HG02840 (cell line): ENCODE data around the gene MAK.
A peak's percentile ranks its signal among the peaks of the same experiment; 100 is the strongest.
"Not testable (repeated sequence)": the region's sequence is repeated elsewhere in the genome, so short reads cannot be mapped to it uniquely, and the experiment has no call there.

ENCODE experiments used
- ATAC-seq: cut with Tn5 transposase; IDR thresholded peaks from one replicate; pipeline ENCODE4 v1.9.1; 2021; ENCODE audit warnings: mild to moderate bottlenecking, moderate library complexity, moderate number of reproducible peaks; ENCODE audit not compliant: unreplicated experiment, low FRiP score

Gene MAK

DNA sequence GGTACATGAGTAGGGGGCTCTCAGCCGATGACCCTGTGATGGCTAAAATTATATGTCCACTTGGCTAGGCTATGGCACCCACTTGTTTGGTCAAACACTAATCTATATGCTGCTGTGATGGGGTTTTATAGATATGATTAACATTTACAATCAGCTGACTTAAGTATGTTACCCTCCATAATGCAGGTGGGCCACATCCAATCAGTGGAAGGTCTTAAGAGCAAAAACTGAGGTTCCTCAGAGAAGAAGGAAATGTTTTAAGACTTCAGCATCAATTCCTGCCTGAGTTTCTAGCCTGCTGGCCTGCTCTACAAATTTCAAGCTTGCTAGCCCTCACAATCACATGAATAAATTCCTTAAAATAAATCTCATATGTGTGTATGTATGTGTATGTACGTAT lies 18.9 kb upstream of the MAK start:
- no peak for ATAC-seq

DNA sequence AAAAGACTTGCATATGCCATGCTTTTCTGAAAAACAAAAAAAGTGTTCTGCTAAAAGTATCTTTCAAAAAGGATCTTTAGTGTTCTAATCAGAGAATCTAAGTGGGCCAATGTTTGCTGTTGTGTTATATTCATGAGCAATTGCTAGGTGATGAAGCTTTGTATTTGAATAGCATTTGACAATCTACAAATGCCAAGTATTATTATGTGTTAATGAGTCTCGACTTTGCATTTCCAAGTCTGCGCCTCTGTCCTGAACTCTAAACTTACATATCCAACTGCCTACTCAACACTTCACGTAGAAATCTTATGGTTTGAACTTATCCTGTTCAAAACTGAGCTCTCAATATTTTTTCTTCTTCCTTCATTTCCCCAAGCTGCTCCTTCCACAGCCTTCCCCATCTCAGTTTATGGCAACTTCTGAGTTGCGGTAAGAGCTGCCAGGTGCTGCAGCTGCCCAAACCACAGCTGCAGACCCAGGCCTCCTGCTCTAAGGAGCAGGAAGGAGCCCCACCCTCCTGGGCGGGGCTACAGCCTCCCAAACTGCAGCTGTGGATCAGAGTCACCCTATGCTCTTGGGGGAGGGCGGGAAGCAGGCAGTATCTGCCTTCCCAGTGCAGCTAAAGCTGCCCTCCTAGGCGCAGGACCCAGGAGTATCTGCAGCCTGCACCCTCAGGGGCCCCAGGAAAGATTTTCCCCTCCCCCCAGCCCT lies 16.7 kb upstream of the MAK start:
- no peak for ATAC-seq

DNA sequence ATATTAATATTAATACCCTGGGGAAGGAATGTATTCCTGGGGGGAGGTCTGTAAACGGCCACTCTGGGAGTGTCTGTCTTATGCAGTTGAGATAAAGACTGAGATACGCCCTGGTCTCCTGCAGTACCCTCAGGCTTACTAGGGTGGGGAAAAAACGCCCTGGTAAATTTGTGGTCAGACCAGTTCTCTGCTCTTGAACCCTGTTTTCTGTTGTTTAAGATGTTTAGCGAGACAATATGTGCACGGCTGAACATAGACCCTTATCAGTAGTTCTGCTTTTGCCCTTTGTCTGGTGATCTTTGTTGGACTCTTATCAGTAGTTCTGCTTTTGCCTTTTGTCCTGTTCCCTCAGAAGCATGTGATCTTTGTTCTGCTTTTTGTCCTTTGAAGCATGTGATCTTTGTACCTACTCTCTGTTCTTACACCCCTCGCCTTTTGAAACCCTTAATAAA lies 15.5 kb upstream of the MAK start:
- not testable (repeated sequence) for ATAC-seq

DNA sequence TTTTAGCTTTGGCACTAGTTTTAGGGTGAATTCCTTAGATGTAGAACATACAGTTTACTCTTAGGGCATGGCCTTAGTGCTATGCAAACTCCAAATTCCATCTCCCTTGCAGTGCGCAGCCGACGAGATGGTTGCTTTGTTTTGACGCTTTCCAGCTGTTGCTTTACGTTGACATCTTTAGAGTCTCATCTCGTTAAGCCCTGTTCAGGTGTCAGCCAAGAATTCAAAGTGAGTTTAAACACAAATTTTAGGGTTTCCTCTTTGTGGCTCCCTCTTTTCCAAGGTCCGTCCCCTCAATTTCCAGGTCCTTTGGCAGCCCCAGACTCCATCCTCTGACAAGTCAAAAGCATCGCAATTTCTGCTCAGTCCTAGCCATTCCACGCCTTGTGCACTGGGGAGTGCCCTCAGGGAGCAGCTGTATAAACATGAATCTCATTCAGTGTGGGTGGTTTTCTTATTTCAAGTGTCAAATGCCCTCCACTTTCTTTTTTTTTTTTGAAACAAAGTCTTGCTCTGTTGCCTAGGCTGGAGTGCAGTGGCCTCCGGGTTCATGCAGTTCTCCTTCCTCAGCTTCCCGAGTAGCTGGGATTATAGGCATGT lies 14.1 kb upstream of the MAK start:
- ATAC-seq = no peak

DNA sequence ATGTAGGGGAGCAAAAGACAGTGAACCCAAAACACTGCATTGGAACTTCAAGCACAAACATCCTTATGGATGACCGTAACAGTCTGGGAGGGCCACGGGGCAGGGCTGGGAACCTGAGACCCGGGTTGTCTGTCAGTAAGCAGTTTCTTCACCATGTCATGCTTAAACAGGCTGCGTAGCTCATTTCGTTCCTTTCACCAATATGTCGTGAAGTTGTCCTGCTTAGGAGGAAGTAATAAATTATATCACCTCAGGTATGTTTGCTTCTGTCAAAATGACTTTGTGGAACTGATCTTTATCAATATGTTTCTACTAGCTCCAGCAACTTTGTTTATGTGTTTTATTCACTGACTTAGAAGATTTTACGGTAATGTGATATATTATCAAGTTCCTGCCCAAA lies 12.4 kb upstream of the MAK start:
- ATAC-seq = no peak

DNA sequence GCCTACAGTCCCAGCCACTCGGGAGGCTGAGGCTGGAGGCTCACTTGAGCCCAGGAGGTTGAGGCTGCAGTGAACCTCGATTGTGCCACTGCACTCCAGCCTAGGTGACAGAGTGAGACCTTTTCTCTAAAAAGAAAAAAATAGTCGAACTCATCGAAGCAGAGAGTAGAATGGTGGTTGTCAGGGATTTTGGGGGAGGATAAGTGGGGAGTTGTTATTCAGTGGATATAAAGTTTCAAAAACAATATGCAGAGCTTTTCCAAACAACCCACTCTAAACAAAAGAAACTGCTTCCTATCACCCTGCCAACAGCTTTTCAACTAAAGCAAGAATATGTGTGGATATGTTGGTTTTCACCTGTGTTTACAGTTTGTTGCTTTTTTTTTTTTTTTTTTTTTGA lies 11.6 kb upstream of the MAK start:
- ATAC-seq = no peak

DNA sequence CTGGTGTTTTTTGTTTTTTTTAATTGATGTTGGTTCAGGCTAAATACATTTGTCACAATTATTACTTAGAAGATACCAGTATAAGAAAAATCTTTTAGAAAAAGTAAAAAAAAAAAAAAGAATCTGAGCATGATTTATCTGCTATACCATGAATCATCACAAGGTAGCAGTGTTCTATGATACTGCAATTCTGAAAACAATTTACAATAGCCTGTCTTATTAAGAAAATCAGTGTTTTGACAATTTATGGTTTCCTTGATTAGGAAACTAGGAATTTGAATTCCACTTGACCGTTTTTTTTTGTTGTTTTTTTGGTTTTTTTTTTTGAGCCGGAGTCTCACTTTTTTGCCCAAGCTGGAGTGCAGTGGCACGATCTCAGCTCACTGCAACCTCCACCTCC lies 9.3 kb upstream of the MAK start:
- ATAC-seq = no peak

DNA sequence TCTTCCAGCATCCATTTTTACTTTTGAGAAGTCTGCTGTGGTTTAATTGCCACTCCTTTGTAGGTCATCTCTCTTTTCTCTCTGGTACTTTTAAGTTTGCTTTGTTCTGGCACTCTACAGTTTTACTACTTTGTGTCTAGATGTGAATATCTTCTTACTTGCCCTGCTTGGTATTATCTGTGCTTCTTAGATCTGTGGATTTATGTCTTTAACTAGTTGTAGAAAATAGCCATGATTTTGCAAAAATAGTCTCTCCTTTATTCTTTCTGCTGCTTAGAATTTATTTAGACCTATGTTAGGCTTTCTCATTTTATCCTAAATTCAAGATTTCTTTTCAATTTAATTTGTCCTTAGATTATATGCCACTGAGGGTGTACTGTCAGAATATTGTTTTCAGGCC lies 5.2 kb upstream of the MAK start:
- ATAC-seq = no peak

DNA sequence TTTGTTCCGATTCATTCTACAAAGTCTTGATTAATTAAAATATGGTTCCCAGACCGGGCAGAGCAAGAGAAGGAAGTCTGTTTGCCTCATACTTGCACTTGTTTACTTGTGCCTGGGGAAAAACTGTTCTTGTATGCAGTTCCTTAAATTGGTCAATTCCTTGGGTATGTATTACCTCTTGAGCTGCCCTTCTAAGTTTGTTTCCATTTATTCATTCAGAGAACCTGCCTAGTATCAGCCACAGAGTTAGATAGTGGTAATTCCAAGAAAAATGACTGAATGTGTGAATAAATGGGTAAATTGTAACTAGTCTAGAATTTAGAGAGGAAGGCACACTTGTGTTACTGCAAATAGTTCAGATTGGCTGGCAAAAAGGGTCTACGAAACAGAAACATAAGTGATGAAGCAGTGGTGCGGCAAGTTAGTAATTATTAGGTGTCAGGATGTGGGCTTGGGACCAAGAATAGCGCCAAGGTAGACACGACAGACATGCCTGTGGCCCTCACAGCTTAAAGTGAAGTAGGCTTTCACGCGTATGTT lies 525 bp upstream of the MAK start:
- ATAC-seq = peak; percentile 51

DNA sequence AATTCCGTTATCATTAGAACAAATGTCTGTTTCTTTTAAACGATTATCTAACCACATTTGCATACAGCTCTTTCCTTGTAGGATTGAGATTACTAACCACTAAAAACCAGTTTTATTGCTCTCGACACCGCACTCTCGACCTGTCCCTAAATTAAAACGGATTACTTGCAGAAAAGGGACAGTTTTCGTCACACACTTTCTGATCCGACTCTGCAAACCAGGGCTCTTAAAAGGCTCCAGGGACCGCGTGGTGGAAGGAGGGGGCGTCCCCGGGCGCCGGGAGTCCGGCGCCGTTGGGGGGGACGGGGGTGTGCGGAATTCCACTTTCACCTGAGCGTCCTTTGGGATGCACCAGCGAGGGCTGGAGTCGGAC lies 731 bp downstream of the MAK start:
- ATAC-seq = no peak

DNA sequence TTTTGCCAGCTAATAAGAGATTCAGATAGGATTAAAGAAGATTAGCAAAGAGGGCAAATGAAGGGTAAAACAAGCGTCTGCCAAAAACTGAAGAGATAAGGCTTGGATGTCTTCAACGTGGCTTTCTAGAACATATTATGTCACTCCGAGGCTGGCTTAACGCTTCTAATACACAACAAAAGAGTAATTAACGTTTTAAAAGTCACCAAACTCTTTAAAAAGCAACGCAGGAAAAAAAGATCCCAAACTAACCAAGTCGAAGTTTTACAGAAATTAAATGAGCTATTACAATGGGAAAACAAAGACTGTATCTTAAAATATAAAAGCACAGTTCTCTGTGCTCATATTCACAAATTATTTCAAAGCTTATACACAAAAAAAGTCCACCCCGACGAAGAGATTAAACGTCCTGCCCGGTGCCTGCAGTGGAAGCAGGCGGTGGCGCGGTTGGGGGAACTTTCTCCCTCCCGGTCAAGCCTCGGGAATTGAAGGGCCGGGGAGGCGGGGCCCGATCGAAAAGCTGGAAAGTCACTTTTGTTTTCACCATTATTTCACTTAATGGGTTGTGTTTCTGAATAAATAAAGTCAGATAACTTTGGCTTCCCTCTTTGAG lies 1.2 kb downstream of the MAK start:
- ATAC-seq = no peak

DNA sequence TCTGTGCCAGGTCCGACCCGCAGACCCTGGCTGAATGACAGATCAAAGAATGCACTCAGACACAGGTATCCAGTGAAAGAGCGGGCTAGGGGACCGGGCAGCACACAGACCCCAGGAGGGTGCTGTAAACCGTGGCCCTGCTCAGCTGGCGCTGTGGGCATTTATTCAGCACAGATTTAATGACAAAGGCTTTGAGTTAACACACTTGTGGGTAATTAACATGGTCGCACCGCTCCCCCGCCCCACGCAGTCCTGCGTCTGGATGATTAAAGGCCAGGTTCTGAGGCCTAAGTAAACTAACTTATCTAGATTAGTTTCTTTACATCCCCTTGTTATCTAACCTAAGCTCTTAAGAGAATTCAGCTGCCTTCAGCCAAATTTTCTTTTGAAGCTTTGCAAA lies 3.5 kb downstream of the MAK start:
- no peak for ATAC-seq

DNA sequence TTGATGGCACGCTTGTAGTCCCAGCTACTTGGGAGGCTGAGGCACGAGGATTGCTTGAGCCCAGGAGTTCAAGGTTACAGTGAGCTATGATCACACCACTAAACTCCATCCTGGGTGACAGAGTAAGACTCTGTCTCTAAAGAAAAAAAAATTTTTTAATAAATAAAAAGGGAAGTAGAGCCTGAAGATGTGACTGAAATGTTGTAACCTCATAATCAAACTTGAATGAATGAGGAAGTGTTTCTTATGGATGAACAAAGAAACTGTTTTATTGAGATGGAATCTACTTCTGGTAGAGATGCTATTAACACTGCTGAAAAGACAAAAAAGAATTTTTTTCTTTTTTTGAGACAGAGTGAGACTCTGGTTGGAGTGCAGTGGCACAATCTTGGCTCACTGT lies 6.7 kb downstream of the MAK start:
- no peak for ATAC-seq

DNA sequence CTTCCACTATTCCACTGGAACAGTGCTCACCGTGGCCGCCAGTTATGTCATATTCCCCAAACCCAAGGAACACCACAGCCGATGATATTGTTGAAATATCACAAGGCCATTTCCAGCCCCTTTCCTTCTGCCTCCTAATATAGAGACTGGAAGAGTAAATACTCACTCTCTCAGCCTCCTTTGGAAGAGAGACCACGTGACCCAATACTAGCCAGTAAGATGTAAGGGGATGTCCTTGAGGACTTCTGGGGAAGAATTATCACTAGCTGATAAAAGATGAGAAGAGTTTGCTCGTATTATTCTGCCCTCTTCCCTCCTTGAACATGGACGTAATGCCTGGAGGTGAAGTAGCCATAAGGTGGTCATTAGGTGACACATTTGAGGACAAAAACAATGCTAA lies 13.5 kb downstream of the MAK start:
- ATAC-seq = no peak

DNA sequence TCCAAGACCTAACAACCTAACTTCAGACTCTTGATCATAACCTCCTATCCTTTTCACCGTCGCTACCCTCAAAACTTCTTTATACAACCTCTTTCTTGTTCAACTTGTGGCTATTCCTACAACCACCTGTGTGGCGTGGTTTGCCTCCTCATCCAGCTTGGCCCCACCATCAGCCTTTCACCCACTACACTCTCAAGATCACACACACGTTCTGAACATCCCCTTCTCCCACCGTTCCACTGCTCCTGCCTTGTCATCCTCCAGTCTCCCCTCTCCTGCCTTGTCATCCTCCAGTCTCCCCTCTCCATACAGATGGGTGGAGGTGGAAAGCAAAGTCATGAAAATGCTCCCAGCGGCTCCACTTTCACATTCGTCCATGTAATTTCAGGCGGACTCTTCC lies 14.0 kb downstream of the MAK start:
- no peak for ATAC-seq

DNA sequence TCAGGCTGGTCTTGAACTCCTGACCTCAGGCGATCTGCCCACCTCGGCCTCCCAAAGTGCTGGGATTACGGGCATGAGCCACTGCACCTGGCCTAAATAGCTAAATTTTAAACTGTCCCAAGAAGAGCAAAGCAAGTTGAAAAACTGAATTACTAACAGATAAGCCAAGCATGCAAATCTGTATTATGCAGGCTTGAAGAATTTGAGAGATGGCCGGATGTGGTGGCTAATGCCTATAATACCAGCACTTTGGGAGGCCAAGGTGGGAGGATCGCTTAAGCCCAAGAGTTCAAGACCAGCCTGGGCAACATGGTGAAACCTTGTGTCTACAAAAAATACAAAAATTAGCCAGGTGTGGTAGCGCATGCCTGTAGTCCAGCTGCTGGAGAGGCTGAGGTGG lies 24.2 kb downstream of the MAK start:
- ATAC-seq = not testable (repeated sequence)

DNA sequence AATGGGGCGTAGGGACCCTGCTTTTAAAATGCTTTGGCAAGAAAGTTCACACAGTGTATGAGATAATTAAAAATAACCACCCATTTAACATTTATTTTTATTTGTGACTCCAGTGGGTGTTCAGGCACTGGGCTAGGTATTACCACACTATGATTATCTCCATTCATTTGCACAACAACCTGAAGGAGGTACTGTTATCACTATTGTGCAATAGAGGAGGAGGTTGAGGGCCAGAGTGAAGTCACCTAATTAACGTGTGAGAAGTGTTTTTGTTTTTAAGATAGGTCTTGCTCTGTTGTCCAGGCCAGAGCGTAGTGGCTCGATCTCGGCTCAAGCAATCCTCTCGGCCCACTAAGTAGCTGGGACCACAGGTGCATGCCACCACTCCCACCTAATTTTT lies 29.2 kb downstream of the MAK start:
- no peak for ATAC-seq

DNA sequence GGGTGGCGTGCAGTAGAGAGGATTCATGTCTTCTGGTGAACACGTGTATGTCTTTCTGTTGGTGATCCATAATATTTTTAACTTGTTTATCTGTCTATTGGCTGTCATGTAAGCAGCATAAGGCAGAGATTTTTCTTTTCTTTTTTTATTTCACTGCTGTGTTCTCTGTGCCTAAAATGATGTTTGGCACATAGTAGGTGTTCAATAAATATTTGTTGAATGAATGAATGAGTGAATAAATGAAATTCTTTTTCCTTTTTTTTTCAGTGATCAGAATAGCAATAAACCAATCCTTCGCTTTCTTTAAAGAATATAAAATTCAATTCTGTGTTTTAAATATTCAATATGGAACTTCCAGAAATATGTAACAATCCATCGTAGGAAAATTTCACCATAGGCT lies 30.0 kb downstream of the MAK start:
- ATAC-seq = no peak

DNA sequence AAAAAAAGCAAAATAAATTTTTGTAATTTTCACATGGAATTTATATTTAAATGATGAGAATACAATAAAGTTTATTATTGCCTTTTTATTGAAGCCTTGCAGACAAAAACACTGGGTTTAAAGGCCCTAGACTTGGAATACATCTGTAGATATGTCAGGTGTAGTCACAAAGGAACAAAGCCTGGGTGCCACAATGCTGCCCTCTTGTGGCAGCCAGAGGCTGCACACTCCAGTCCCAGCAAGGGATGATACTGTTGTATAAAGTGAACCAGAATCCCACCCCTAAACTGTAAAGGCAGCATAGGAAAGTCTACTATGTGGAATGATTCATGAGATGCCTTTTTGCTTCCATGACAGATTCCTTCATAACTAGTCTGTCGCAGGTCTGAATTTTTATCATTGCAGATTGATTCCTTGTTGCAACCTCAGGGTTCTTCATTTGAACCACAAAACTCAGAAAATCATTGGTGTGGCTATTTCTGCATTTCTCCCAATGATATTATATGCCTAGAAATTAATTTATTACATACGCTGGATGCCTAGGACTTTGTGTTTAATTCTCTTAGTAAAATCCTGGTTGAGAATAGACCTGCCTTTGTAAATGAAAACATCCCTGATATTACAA lies 37.0 kb downstream of the MAK start:
- peak; percentile 92 for ATAC-seq

DNA sequence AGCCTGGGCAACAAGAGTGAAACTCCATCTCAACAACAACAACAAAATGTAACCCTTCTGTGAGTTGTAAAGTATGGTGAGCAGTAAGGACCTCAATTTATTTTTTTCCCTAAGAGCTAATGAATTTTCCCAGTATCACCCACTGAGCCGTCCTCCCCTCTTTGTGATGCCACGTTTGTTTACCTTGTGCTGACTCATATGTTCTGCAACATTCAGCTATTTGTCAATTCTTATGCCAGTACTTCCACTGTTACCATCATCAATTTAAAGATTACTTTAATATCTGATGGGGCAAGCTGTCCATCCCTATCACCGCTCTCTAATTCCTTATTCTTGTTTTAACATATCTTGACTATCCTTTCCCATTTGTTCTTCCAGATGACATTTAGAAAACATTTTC lies 37.5 kb downstream of the MAK start:
- no peak for ATAC-seq

DNA sequence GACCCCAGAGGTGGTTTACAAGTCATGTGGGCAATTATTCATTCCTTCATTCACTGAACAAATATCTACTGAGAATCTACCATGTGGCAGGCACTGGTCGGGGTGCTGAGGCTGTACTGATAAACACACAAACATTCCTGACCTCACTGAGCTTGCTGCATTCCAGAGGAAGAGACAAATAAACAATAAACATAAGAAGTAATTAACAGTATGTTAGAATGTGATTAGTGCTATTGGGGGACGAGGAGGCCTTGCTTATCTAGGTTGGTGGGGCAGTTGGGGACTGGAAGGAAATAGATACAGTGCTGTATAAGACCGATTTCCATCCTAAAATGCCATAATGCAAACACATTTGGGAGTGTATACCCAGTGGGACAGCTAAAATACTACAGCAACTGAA lies 44.1 kb downstream of the MAK start:
- ATAC-seq = no peak
